Stomach (tissue), 9 donors: ENCODE data around the gene KTN1. TPM values are rescaled to one million over a fixed set of nuclear protein-coding genes. Genes with fewer than 3 reads are reported as not detected.

Experiments used
- DNase-seq, 2 donors: peaks; one replicate each; pipeline versions ENCODE4 v3.0.0 to v3.0.0-alpha.2; 2013 to 2019
- H3K27ac ChIP-seq, 5 donors: fragments of 200-600 bp in 4 of 5; sonication (generic) in 4 of 5; one replicate each; pipeline ENCODE4 v1.5.1; 2013 to 2019; ENCODE audit warnings: mild to moderate bottlenecking in 1 of 5, moderate library complexity in 1 of 5
- H3K27me3 ChIP-seq, 3 donors: fragments of 200-600 bp; sonication (generic); one replicate each; pipeline ENCODE4 v1.5.1; 2017 to 2019; ENCODE audit warnings: mixed run types in 1 of 3
- H3K36me3 ChIP-seq, 4 donors: fragments of 200-600 bp; sonication (generic); 1 replicate in 3 of 4; 2 replicates in 1 of 4; pipeline ENCODE4 v1.5.1; 2016 to 2019
- H3K4me1 ChIP-seq, 4 donors: fragments of 200-600 bp; sonication (generic); one replicate each; pipeline ENCODE4 v1.5.1; 2016 to 2019
- H3K4me3 ChIP-seq, 4 donors: fragments of 200-600 bp; sonication (generic) in 3 of 4; one replicate each; pipeline ENCODE4 v1.5.1; 2016 to 2019; ENCODE audit warnings: mild to moderate bottlenecking in 1 of 4
- H3K9me3 ChIP-seq, 4 donors: fragments of 200-600 bp; sonication (generic); one replicate each; pipeline ENCODE4 v1.5.1; 2016 to 2019
- CTCF ChIP-seq, 7 experiments: fragments of 450-650 bp in 4 of 7; fragments of 200-600 bp in 3 of 7; sonication (generic) in 3 of 7; IDR thresholded peaks; one replicate each; pipeline ENCODE4 v1.5.1; 2016 to 2019; ENCODE audit warnings: antibody characterized with exemption in 7 of 7, control low read depth in 2 of 7, mild to moderate bottlenecking in 1 of 7
- EP300 ChIP-seq: sonication (generic); formaldehyde crosslinking; IDR thresholded peaks from one replicate; pipeline ENCODE4 v1.6.1; 2017; ENCODE audit warnings: antibody characterized with exemption
- POLR2A ChIP-seq, 4 donors: fragments of 450-650 bp; IDR thresholded peaks; one replicate each; pipeline ENCODE4 v1.6.1; 2016; ENCODE audit warnings: antibody characterized with exemption in 4 of 4, control low read depth in 2 of 4, mild to moderate bottlenecking in 1 of 4, moderate library complexity in 1 of 4
- POLR2AphosphoS5 ChIP-seq, 3 donors: sonication (generic); formaldehyde crosslinking; IDR thresholded peaks; one replicate each; pipeline ENCODE4 v1.6.1; 2016; ENCODE audit warnings: antibody characterized with exemption in 3 of 3
- whole genome bisulfite sequencing, 5 donors: extraction: QIAGEN DNeasy Blood & Tissue Kit in 3 of 5; methylation state at CpG; one replicate each; pipeline versions ENCODE4 v1.1.5 to v1.1.7; 2013 to 2018; 5-methylcytosine and 5-hydroxymethylcytosine counted together
- intact Hi-C: fragments of 100-400 bp; cut with DNase I; formaldehyde crosslinking; loops from one replicate; pipeline ENCODE4 v1.15.1; 2023; ENCODE audit warnings: low total_unique reads
- polyA plus RNA-seq, 3 donors: library from polyadenylated mRNA; stranded (reverse); fragments of 200-250 nt; gene quantifications; one replicate each; pipeline ENCODE4 v1.2.3, GENCODE V29; 2013
- total RNA-seq, 5 donors: library from RNA; depleted of rRNA; stranded (reverse); fragments of >200 nt; gene quantifications; one replicate each; pipeline versions ENCODE4 v1.1.0 to v1.2.3, GENCODE V29; 2014 to 2016
- donor health status: healthy with polysubstance abuse.
- donor health status: Bipolar disorder and iron deficiency.
- donor health status: healthy.

The KTN1 gene
- total and polyA plus RNA-seq, 8 donors, result 43.3 to 123 (median 81.2) TPM

DNA sequence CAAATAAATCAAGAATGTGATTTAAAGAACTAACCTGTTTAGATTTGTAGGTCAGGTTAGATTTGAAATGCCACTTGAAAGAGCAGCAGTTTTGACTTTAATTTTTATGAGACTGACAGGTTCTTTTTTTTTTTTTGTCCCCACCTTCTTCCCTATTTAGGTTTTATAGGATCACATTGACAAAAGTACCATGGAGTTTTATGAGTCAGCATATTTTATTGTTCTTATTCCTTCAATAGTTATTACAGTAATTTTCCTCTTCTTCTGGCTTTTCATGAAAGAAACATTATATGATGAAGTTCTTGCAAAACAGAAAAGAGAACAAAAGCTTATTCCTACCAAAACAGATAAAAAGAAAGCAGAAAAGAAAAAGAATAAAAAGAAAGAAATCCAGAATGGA lies 31.9 kb downstream of the KTN1 start:
- Histone ChIP-seq H3K9me3 (no peaks in the 10 kb centered on the region), H3K4me3 (no peak overlapping the region), H3K4me1 (peaks cover 0 to 34% (median 13%) of the 10 kb centered on the region in 4 donors), H3K27me3 (no peaks in the 10 kb centered on the region), H3K36me3 (peaks cover 0 to 34% (median 16%) of the 10 kb centered on the region in 4 donors), H3K27ac (no peak overlapping the region)
- intact Hi-C loops, result no loop called here
- no peak for DNase-seq
- TF ChIP-seq POLR2A (IDR thresholded peaks at IDR 0.05) (no peak), CTCF (IDR thresholded peaks at IDR 0.05) (no peak), POLR2AphosphoS5 (IDR thresholded peaks at IDR 0.05) (no peak), EP300 (no peak)

DNA sequence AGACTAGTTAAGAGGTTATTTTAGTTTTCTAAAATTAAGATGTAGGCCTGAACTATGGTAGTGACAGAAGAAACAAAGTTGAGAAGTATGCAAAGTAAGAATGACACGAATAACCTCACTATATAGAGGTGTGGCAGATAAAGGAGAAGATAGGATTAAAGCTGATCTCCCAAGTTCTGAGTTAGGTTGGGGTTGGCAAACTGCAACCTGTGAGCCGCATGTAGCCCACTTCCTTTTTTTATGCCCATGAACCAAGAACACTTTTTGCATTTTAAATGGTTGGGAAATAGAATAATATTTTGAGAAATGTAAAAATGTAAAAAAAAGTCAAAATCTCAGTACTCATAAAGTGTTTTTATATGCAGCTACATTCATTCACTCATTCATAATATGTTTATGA lies 34.3 kb downstream of the KTN1 start:
- no peak overlapping the region for H3K27ac ChIP-seq
- H3K27me3 ChIP-seq, result no peaks in the 10 kb centered on the region
- TF ChIP-seq POLR2AphosphoS5 (IDR thresholded peaks at IDR 0.05) (no peak), CTCF (IDR thresholded peaks at IDR 0.05) (no peak), POLR2A (IDR thresholded peaks at IDR 0.05) (no peak), EP300 (no peak)
- no peak for DNase-seq
- intact Hi-C loops, result no loop called here
- H3K9me3 ChIP-seq, result no peaks in the 10 kb centered on the region
- H3K36me3 ChIP-seq, result peaks cover 10 to 58% (median 41%) of the 10 kb centered on the region in 4 donors
- peaks cover 0 to 15% (median 4%) of the 10 kb centered on the region in 4 donors for H3K4me1 ChIP-seq
- no peak overlapping the region for H3K4me3 ChIP-seq
- 85 to 93% (median 90%) methylated on average over 2 of the region's 2 CpGs for WGBS, 5 donors

DNA sequence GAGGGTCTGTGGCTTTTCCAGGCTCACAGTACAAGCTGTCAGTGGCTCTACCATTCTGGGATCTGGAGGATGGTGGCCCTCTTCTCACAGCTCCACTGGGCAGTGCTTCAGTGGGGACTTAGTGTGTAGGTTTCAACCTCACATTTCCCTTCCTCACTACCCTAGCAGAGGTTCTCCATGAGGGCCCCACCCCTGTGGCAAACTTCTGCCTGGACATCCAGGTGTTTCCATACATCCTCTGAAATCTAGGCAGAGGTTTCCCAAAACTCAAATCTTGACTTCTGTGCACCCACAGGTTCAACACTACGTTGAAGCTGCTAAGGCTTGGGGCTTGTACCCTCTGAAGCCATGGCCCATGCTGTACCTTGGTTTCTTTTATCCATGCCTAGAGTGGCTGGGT lies 40.3 kb downstream of the KTN1 start:
- no peak overlapping the region for H3K4me3 ChIP-seq
- TF ChIP-seq POLR2AphosphoS5 (IDR thresholded peaks at IDR 0.05) (no peak), CTCF (IDR thresholded peaks at IDR 0.05) (no peak), EP300 (no peak), POLR2A (IDR thresholded peaks at IDR 0.05) (no peak)
- no peak overlapping the region for H3K27ac ChIP-seq
- H3K36me3 ChIP-seq, result peaks cover 38 to 95% (median 93%) of the 10 kb centered on the region in 4 donors
- 92 to 100% (median 98%) methylated on average over 1 of the region's 1 CpG for WGBS, 5 donors
- intact Hi-C loops, result no loop called here
- H3K27me3 ChIP-seq, result no peaks in the 10 kb centered on the region
- no peak for DNase-seq
- peaks cover 0 to 7% (median 3%) of the 10 kb centered on the region in 4 donors for H3K9me3 ChIP-seq
- H3K4me1 ChIP-seq, result no peaks in the 10 kb centered on the region

DNA sequence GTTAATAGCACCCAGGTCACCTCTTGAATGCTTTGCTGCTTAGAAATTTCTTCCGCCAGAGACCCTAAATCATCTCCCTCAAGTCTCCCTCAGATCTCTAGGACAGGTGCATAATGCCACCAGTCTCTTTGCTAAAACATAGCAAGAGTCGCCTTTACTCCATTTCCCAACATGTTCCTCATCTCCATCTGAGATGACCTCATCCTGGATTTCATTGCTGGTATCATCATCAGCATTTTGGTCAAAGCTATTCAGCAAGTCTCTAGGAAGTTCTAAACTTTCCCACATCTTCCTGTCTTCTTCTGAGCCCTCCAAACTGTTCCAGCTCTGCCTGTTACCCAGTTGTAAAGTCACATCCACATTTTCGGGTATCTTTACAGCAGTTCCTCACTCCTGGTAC lies 41.0 kb downstream of the KTN1 start:
- H3K27ac ChIP-seq, result no peak overlapping the region
- H3K27me3 ChIP-seq, result no peaks in the 10 kb centered on the region
- H3K4me1 ChIP-seq, result no peaks in the 10 kb centered on the region
- no peak overlapping the region for H3K4me3 ChIP-seq
- no peak for DNase-seq
- 83 to 99% (median 98%) methylated on average over 3 of the region's 3 CpGs for WGBS, 5 donors
- peaks cover 38 to 90% (median 87%) of the 10 kb centered on the region in 4 donors for H3K36me3 ChIP-seq
- H3K9me3 ChIP-seq, result peaks cover 0 to 7% (median 3%) of the 10 kb centered on the region in 4 donors
- no peak for TF ChIP-seq CTCF (IDR thresholded peaks at IDR 0.05)
- TF ChIP-seq POLR2AphosphoS5 (IDR thresholded peaks at IDR 0.05), result no peak
- no peak for TF ChIP-seq EP300
- no peak for TF ChIP-seq POLR2A (IDR thresholded peaks at IDR 0.05)
- intact Hi-C loops, result no loop called here
